Endothelial cell of umbilical vein (primary cell): ENCODE measurements around the gene PDCD1. TPM values are rescaled to one million over a fixed set of nuclear protein-coding genes. Genes with fewer than 3 reads are reported as not detected.

Experiments
- BruUV-seq: library from RNA; stranded (reverse); fragments of 400-500 nt; replicated peaks from 2 replicates; lab custom pipeline; 2021; lab: Mats Ljungman, UMichigan
- CTCF ChIA-PET: fragments of 300-600, 350-600 bp; sonication (Branson Sonifier 250); formaldehyde crosslinking; loops from one replicate; lab custom pipeline; 2021; ENCODE audit warnings: antibody characterized with exemption, inconsistent platforms; lab: Charles Lee
- POLR2A ChIA-PET: fragments of 300-600, 350-600 bp; sonication (Branson Sonifier 250); formaldehyde crosslinking; loops from one replicate; lab custom pipeline; 2021; ENCODE audit warnings: antibody characterized with exemption, inconsistent platforms; lab: Charles Lee
- DNase-seq: peaks from one replicate; pipeline ENCODE4 v3.0.0-alpha.2; 2011; ENCODE audit warnings: low read depth, low spot score
- FAIRE-seq: peaks from 2 replicates; lab custom pipeline; 2011; peaks lifted over from hg19 to GRCh38; lab: Jason Lieb, UNC
- H2AFZ ChIP-seq: 2 replicates; pipeline ENCODE4 v1.6.0; 2012; ENCODE audit warnings: low read depth, low read length, control low read depth, inconsistent platforms
- H3K27ac ChIP-seq: 2 replicates; pipeline ENCODE4 v1.5.1; 2011; ENCODE audit warnings: low read depth, mild to moderate bottlenecking, control low read depth, low read length, moderate library complexity; ENCODE audit not compliant: insufficient read depth
- H3K27me3 ChIP-seq, 2 experiments: 2 replicates each; pipeline versions ENCODE4 v1.6.0 to v1.6.1; 2011; ENCODE audit warnings: low read length in 2 of 2, mixed read lengths in 1 of 2; ENCODE audit not compliant: control insufficient read depth in 2 of 2, insufficient read depth in 2 of 2
- H3K36me3 ChIP-seq, 2 experiments: 2 replicates in 1 of 2; 3 replicates in 1 of 2; pipeline ENCODE4 v1.5.1; 2011; ENCODE audit warnings: low read length in 2 of 2, mild to moderate bottlenecking in 1 of 2, moderate library complexity in 1 of 2; ENCODE audit not compliant: control insufficient read depth in 2 of 2, insufficient read depth in 2 of 2; ENCODE audit errors: extremely low read depth in 1 of 2
- H3K4me1 ChIP-seq: 3 replicates; pipeline ENCODE4 v1.5.1; 2011; ENCODE audit warnings: mild to moderate bottlenecking, low read length; ENCODE audit not compliant: control insufficient read depth, insufficient read depth; ENCODE audit errors: extremely low read depth
- H3K4me2 ChIP-seq: 2 replicates; pipeline ENCODE4 v1.6.1; 2011; ENCODE audit warnings: low read length, control low read depth, mixed read lengths; ENCODE audit not compliant: insufficient read depth
- H3K4me3 ChIP-seq, 3 experiments: fragments of 200-600 bp in 1 of 3; sonication (generic), shearing (Covaris generic) in 1 of 3; replicated peaks in 1 of 3; 2 replicates each; pipeline ENCODE4 v1.5.1; 2011 to 2016; ENCODE audit warnings: control low read depth in 3 of 3, low read length in 3 of 3, mild to moderate bottlenecking in 2 of 3, inconsistent platforms in 1 of 3, low read depth in 1 of 3, moderate library complexity in 1 of 3; ENCODE audit not compliant: insufficient read depth in 1 of 3
- H3K79me2 ChIP-seq: 2 replicates; pipeline ENCODE4 v1.6.0; 2012; ENCODE audit warnings: low read length, inconsistent platforms; ENCODE audit not compliant: control insufficient read depth, insufficient read depth
- H3K9ac ChIP-seq: replicated peaks from 2 replicates; pipeline ENCODE3; 2011; ENCODE audit warnings: low read length, control low read depth; ENCODE audit not compliant: insufficient read depth; ENCODE audit errors: extremely low read depth
- H3K9me1 ChIP-seq: replicated peaks from 3 replicates; pipeline ENCODE4 v1.6.0; 2011; ENCODE audit warnings: mild to moderate bottlenecking, low read length; ENCODE audit not compliant: control insufficient read depth, insufficient read depth; ENCODE audit errors: extremely low read depth
- H3K9me3 ChIP-seq: replicated peaks from 2 replicates; pipeline ENCODE4 v1.5.1; 2012; ENCODE audit warnings: low read length, inconsistent platforms; ENCODE audit not compliant: control insufficient read depth, insufficient read depth
- H4K20me1 ChIP-seq: replicated peaks from 2 replicates; pipeline ENCODE3; 2011; ENCODE audit warnings: mild to moderate bottlenecking, low read length; ENCODE audit not compliant: control insufficient read depth, insufficient read depth; ENCODE audit errors: extremely low read depth
- CTCF ChIP-seq, 2 donors: IDR thresholded peaks; 1 replicate in 1 of 2; 2 replicates in 1 of 2; pipeline ENCODE4 v1.5.1; 2011; ENCODE audit warnings: low read length in 2 of 2, mild to moderate bottlenecking in 2 of 2, moderate library complexity in 2 of 2, control low read depth in 1 of 2, inconsistent platforms in 1 of 2, low read depth in 1 of 2; ENCODE audit not compliant: insufficient read depth in 1 of 2; ENCODE audit errors: extremely low read depth in 1 of 2
- EZH2 ChIP-seq: IDR thresholded peaks from 2 replicates; pipeline ENCODE4 v1.6.1; 2012; ENCODE audit warnings: borderline replicate concordance, low read depth, mild to moderate bottlenecking, moderate library complexity, low read length, inconsistent platforms; ENCODE audit not compliant: severe bottlenecking
- FOS ChIP-seq: IDR thresholded peaks from 2 replicates; pipeline ENCODE4 v1.6.1; 2011; ENCODE audit warnings: mild to moderate bottlenecking, low read length, moderate library complexity, borderline replicate concordance; ENCODE audit not compliant: insufficient read depth
- GATA2 ChIP-seq: IDR thresholded peaks from 2 replicates; pipeline ENCODE4 v1.7.0; 2011; ENCODE audit warnings: low read depth, mild to moderate bottlenecking, moderate library complexity, mixed read lengths, low read length; ENCODE audit not compliant: insufficient read length, insufficient read depth
- JUN ChIP-seq: IDR thresholded peaks from 2 replicates; pipeline ENCODE4 v1.6.1; 2011; ENCODE audit warnings: borderline replicate concordance, low read depth; ENCODE audit not compliant: insufficient read length, insufficient read depth
- MAX ChIP-seq: IDR thresholded peaks from 2 replicates; pipeline ENCODE4 v1.6.1; 2011; ENCODE audit not compliant: insufficient read depth, insufficient read length
- MYC ChIP-seq: IDR thresholded peaks from one replicate; pipeline ENCODE4 v1.6.1; 2011; ENCODE audit warnings: mild to moderate bottlenecking, low read depth, low read length
- POLR2A ChIP-seq: IDR thresholded peaks from 2 replicates; pipeline ENCODE4 v1.6.1; 2012; ENCODE audit warnings: low read depth, mild to moderate bottlenecking, control low read depth, low read length
- POLR2AphosphoS5 ChIP-seq: IDR thresholded peaks from 2 replicates; pipeline ENCODE4 v1.6.1; 2012; ENCODE audit warnings: low read depth, mild to moderate bottlenecking, control low read depth, low read length, moderate library complexity; ENCODE audit not compliant: insufficient read depth
- dilution Hi-C: fragments of 300-500 bp; cut with MboI; formaldehyde crosslinking; loops from one replicate; pipeline ENCODE4 v1.15.0; 2019; ENCODE audit warnings: low sequenced_read_pairs; ENCODE audit not compliant: extremely low pct_ligation_motif_present
- intact Hi-C: fragments of 100-400 bp; cut with micrococcal nuclease; formaldehyde crosslinking; loops from one replicate; pipeline ENCODE4 v1.10.0; 2022
- polyA plus RNA-seq, 4 experiments: library from polyadenylated mRNA; depleted of rRNA in 3 of 4; stranded (reverse) in 3 of 4; unstranded in 1 of 4; fragments of >200 nt; gene quantifications; 2 replicates each; pipeline versions ENCODE4 v1.2.1 to v1.2.3, GENCODE V29; 2011 to 2012; ENCODE audit warnings: missing spikeins in 1 of 4
- total RNA-seq: library from RNA; stranded (reverse); gene quantifications from 2 replicates; pipeline ENCODE4 v1.2.3, GENCODE V29; 2021

The PDCD1 gene
- total and polyA plus RNA-seq, 2 donors (not counting 3 experiments of a cell fraction or from before 2014, with no cell fraction given), result not detected

- H4K20me1 ChIP-seq, result no peaks in the 10 kb centered on the region
- H3K36me3 ChIP-seq, result no peaks in the 10 kb centered on the region
- POLR2A ChIA-PET, result no interaction called here
- H3K4me1 ChIP-seq, result no peaks in the 10 kb centered on the region
- H3K79me2 ChIP-seq, result no peaks in the 10 kb centered on the region
- no peaks in the 10 kb centered on the region for H3K9me3 ChIP-seq
- no peak overlapping the region for H2AFZ ChIP-seq
- H3K4me2 ChIP-seq, result no peak overlapping the region
- H3K27me3 ChIP-seq, result no peaks in the 10 kb centered on the region
- no peak overlapping the region for H3K4me3 ChIP-seq
- FAIRE-seq (no peak), DNase-seq (no peak)
- dilution Hi-C loops (no loop called here), intact Hi-C loops (no loop called here)
- no TSS peak for BruUV-seq
- CTCF ChIA-PET, result no interaction called here
- no peak overlapping the region for H3K27ac ChIP-seq
- no peaks in the 10 kb centered on the region for H3K9me1 ChIP-seq
- H3K9ac ChIP-seq, result no peak overlapping the region
- TF ChIP-seq MAX (no peak), FOS (no peak), POLR2AphosphoS5 (no peak), MYC (no peak), EZH2 (no peak), JUN (no peak), GATA2 (no peak), CTCF (IDR thresholded peaks at IDR 0.05; ENCODE audit: extremely low read depth in 1 of 2, insufficient read depth in 1 of 2, low read depth in 1 of 2, low read length in 2 of 2) (no peak), POLR2A (no peak)
Observed at GRCh38 chr2:241857572-241858121, 1.0 kb downstream of the PDCD1 start.
